Mammary epithelial cell (primary cell): ENCODE data around the gene ITGB6.

Source experiments
- CTCF ChIP-seq, 2 donors: IDR thresholded peaks in 1 of 2; conservative IDR thresholded peaks in 1 of 2; 2 replicates each; pipeline ENCODE4 v1.5.1; 2011 to 2012; ENCODE audit warnings: inconsistent platforms in 2 of 2, low read length in 2 of 2, mild to moderate bottlenecking in 2 of 2, control low read depth in 1 of 2, low read depth in 1 of 2; ENCODE audit not compliant: insufficient read depth in 1 of 2; ENCODE audit errors: extremely low read depth in 1 of 2
- EZH2 ChIP-seq: IDR thresholded peaks from 2 replicates; pipeline ENCODE4 v1.6.1; 2012; ENCODE audit warnings: low read length, inconsistent platforms, borderline replicate concordance

DNA sequence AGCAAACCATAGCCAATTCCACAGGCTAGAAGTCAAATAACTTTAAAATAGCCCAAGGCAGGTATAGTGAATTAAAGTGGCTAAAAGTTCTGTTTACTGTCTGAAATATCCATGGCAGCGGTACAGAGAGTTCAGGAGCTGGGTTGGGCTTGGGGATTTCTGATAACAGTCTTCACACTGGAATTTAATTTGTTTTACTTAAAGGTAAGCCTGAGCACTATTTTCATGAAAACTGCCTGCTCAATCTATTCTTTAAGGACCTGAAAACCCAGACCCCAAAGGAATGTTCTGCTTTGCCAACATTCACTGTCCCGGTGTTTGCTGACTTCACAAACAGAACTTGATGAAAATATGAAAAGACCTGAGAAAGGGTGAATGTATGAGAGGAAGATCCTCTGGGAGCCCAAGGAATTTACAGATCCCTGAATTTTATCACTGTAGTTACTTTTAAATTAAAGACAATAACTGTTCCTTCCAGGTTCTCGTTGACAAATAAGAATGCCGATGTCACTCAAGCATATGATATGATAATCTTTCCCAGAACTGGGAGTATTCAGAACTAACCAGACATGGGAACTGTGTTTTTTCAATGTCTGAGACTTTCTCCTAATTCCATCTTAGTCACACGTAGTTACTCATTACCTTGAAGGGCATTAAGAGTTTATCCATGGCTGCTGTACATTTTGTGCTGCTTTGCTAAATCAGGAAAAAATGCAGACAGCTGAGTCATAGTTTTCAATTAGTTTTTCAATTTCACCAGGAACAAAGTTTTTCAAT lies 28.3 kb upstream of the ITGB6 start:
- TF ChIP-seq CTCF (conservative IDR thresholded peaks at IDR 0.05 in 1 of 2, IDR thresholded peaks at IDR 0.05 in 1 of 2; ENCODE audit: extremely low read depth in 1 of 2, insufficient read depth in 1 of 2, low read depth in 1 of 2, low read length in 2 of 2) (no peak), EZH2 (no peak)
